IMR-90 (cell line): Measurements from ENCODE around the gene ADD3. TPM values are rescaled to one million over a fixed set of nuclear protein-coding genes. Genes with fewer than 3 reads are reported as not detected.

ENCODE experiments used
- ATAC-seq: fragments of 200-7000 bp; cut with Tn5 transposase; 2 replicates; pipeline ENCODE4 v1.9.1; 2020; ENCODE audit warnings: low read depth, mild to moderate bottlenecking, moderate library complexity
- BruUV-seq: library from RNA; stranded (reverse); fragments of 400-500 nt; replicated peaks from 2 replicates; lab custom pipeline; 2021; lab: Mats Ljungman, UMichigan
- CTCF ChIA-PET: fragments of 300-600 bp; formaldehyde crosslinking; extraction: SDS; loops from one replicate; lab custom pipeline; 2021; ENCODE audit warnings: antibody characterized with exemption; lab: Yijun Ruan, JAX
- POLR2A ChIA-PET: fragments of 300-600 bp; sonication (Branson Sonifier 250); formaldehyde crosslinking; loops from one replicate; lab custom pipeline; 2022; ENCODE audit warnings: antibody characterized with exemption; ENCODE audit not compliant: unreplicated experiment; lab: Charles Lee
- DNase-seq: peaks from one replicate; pipeline ENCODE4 v3.0.0; 2013
- H2AFZ ChIP-seq: replicated peaks from 2 replicates; pipeline ENCODE3; 2013; ENCODE audit warnings: low read length, mild to moderate bottlenecking; ENCODE audit not compliant: poor library complexity
- H2AK5ac ChIP-seq: 2 replicates; pipeline ENCODE4 v1.6.1; 2013; ENCODE audit warnings: low read depth, low read length, inconsistent platforms
- H2AK9ac ChIP-seq: replicated peaks from 2 replicates; pipeline ENCODE3; 2013; ENCODE audit warnings: mild to moderate bottlenecking, low read depth, low read length, moderate library complexity; ENCODE audit not compliant: poor library complexity
- H2BK120ac ChIP-seq: 2 replicates; pipeline ENCODE4 v1.6.1; 2013; ENCODE audit warnings: low read depth, low read length, inconsistent platforms
- H2BK15ac ChIP-seq: 3 replicates; pipeline ENCODE4 v1.6.1; 2013; ENCODE audit warnings: low read depth, low read length, inconsistent platforms
- H2BK20ac ChIP-seq: 2 replicates; pipeline ENCODE4 v1.6.1; 2013; ENCODE audit warnings: low read depth, mild to moderate bottlenecking, inconsistent platforms, low read length, moderate library complexity
- H2BK5ac ChIP-seq: 2 replicates; pipeline ENCODE4 v1.6.1; 2013; ENCODE audit warnings: mild to moderate bottlenecking, low read depth, low read length, inconsistent platforms; ENCODE audit not compliant: poor library complexity, severe bottlenecking
- H3K14ac ChIP-seq: replicated peaks from 2 replicates; pipeline ENCODE4 v1.6.1; 2013; ENCODE audit warnings: low read depth, low read length, inconsistent platforms
- H3K18ac ChIP-seq: 2 replicates; pipeline ENCODE4 v1.6.1; 2013; ENCODE audit warnings: low read depth, low read length, control low read depth
- H3K23ac ChIP-seq: 2 replicates; pipeline ENCODE4 v1.6.1; 2013; ENCODE audit warnings: low read depth, low read length, inconsistent platforms
- H3K27ac ChIP-seq: 2 replicates; pipeline ENCODE4 v1.5.1; 2013; ENCODE audit warnings: mild to moderate bottlenecking, control low read depth, low read length; ENCODE audit not compliant: insufficient read depth
- H3K27me3 ChIP-seq: 2 replicates; pipeline ENCODE4 v1.6.1; 2013; ENCODE audit warnings: low read length; ENCODE audit not compliant: control insufficient read depth, insufficient read depth
- H3K36me3 ChIP-seq: 2 replicates; pipeline ENCODE4 v1.6.1; 2013; ENCODE audit warnings: low read length, mixed read lengths; ENCODE audit not compliant: control insufficient read depth, insufficient read depth
- H3K4ac ChIP-seq: 2 replicates; pipeline ENCODE4 v1.6.1; 2013; ENCODE audit warnings: low read depth, low read length, inconsistent platforms
- H3K4me1 ChIP-seq: 2 replicates; pipeline ENCODE4 v1.6.1; 2013; ENCODE audit warnings: low read length, mixed read lengths; ENCODE audit not compliant: control insufficient read depth, insufficient read depth
- H3K4me2 ChIP-seq: 2 replicates; pipeline ENCODE4 v1.6.1; 2013; ENCODE audit warnings: low read depth, mild to moderate bottlenecking, control low read depth, low read length, moderate library complexity
- H3K4me3 ChIP-seq: 2 replicates; pipeline ENCODE4 v1.5.1; 2013; ENCODE audit warnings: low read depth, mild to moderate bottlenecking, control low read depth, low read length, moderate library complexity; ENCODE audit not compliant: insufficient read depth
- H3K56ac ChIP-seq: 2 replicates; pipeline ENCODE4 v1.6.1; 2013; ENCODE audit warnings: low read length, inconsistent platforms; ENCODE audit not compliant: insufficient read depth; ENCODE audit errors: extremely low read depth
- H3K79me1 ChIP-seq, 2 experiments: 2 replicates each; pipeline ENCODE4 v1.6.1; 2013; ENCODE audit warnings: low read length in 2 of 2, inconsistent platforms in 1 of 2, low read depth in 1 of 2
- H3K9ac ChIP-seq: 2 replicates; pipeline ENCODE4 v1.6.1; 2013; ENCODE audit warnings: low read depth, low read length, control low read depth
- H3K9me1 ChIP-seq: 2 replicates; pipeline ENCODE4 v1.6.1; 2013; ENCODE audit warnings: low read length, inconsistent platforms; ENCODE audit not compliant: insufficient read depth
- H3K9me3 ChIP-seq: 2 replicates; pipeline ENCODE4 v1.6.1; 2013; ENCODE audit warnings: low read length; ENCODE audit not compliant: control insufficient read depth, insufficient read depth
- H4K20me1 ChIP-seq: 2 replicates; pipeline ENCODE4 v1.6.1; 2013; ENCODE audit warnings: low read length, inconsistent platforms; ENCODE audit not compliant: insufficient read depth
- H4K5ac ChIP-seq: 2 replicates; pipeline ENCODE4 v1.6.1; 2013; ENCODE audit warnings: mild to moderate bottlenecking, low read depth, low read length, control low read depth
- H4K8ac ChIP-seq, 2 experiments: 2 replicates each; pipeline ENCODE4 v1.6.1; 2013; ENCODE audit warnings: low read depth in 2 of 2, low read length in 2 of 2, control low read depth in 1 of 2, inconsistent platforms in 1 of 2
- H4K91ac ChIP-seq: 2 replicates; pipeline ENCODE4 v1.6.1; 2013; ENCODE audit warnings: low read depth, low read length, inconsistent platforms; ENCODE audit not compliant: insufficient read depth
- MAZ ChIP-seq: IDR thresholded peaks from 2 replicates; pipeline ENCODE4 v1.6.1; 2012; ENCODE audit warnings: low read depth, mild to moderate bottlenecking, low read length, improper control_type of control experiment, moderate library complexity, borderline replicate concordance
- WGBS, 2 experiments: methylation state at CpG; one replicate each; pipeline versions ENCODE4 v1.1.5 to v1.1.7; 2013; ENCODE audit warnings: missing lambda C conversion rate in 2 of 2; ENCODE audit not compliant: insufficient read length in 1 of 2; ENCODE audit errors: extremely low coverage in 2 of 2; 5-methylcytosine and 5-hydroxymethylcytosine counted together
- dilution Hi-C: fragments of 300-500 bp; cut with HindIII; formaldehyde crosslinking; loops from one replicate; pipeline ENCODE4 v1.14.3; 2018; ENCODE audit warnings: low sequenced_read_pairs; ENCODE audit not compliant: unreplicated experiment
- in situ Hi-C: fragments of 300-500 bp; cut with MboI; formaldehyde crosslinking; loops from 3 replicates; pipeline ENCODE4 v1.14.3; 2019; ENCODE audit warnings: low sequenced_read_pairs, inconsistent platforms, mixed read lengths
- intact Hi-C: fragments of 100-400 bp; cut with micrococcal nuclease; formaldehyde crosslinking; loops from 2 replicates; pipeline ENCODE4 v1.10.0; 2022
- polyA plus RNA-seq, 3 experiments: library from polyadenylated mRNA; depleted of rRNA; stranded (reverse); fragments of >200 nt; gene quantifications; 2 replicates each; pipeline ENCODE4 v1.2.3, GENCODE V29; 2012; ENCODE audit warnings: low replicate concordance in 1 of 3
- total RNA-seq: library from RNA; depleted of rRNA; stranded (reverse); fragments of >200 nt; gene quantifications from 2 replicates; pipeline ENCODE4 v1.2.3, GENCODE V29; 2012

Gene ADD3
- total and polyA plus RNA-seq, 2 of the 4 experiments (the other 2 are of a cell fraction): 138 to 212 TPM

DNA sequence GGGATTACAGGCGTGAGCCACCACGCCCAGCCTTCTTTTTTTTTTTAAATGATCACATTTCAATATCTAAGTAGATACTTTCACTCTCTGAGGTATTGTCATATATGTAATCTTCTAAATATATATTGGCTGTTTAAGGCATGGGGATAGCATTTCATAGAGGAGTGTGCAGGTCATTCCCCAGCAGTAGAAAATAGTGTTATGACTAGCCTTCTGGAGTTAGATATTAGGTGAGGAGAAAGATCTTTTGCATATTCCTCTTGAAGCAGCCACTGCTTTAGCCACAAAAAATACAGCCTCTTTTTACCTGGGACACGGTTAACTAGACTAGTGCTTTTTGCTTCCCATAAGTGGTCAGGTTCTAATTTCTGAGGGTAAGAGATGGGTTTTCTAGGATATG lies 28.9 kb downstream of the ADD3 start:
- Histone ChIP-seq H3K9ac (no peak overlapping the region), H2BK120ac (no peak overlapping the region), H3K4me2 (no peak overlapping the region), H4K5ac (no peak overlapping the region), H3K23ac (no peak overlapping the region), H4K91ac (no peak overlapping the region), H3K36me3 (peaks cover 1% of the 10 kb centered on the region; the same call in 1 of the 2 replicates), H3K79me1 (peaks cover 39 to 66% of the 10 kb centered on the region in 2 experiments), H2AFZ (no peak overlapping the region), H3K56ac (no peak overlapping the region), H3K4ac (no peak overlapping the region), H3K14ac (no peak overlapping the region), H3K9me3 (no peaks in the 10 kb centered on the region), H2BK15ac (no peak overlapping the region), H3K4me3 (no peak overlapping the region), H3K9me1 (peaks cover 9% of the 10 kb centered on the region), H3K27me3 (no peaks in the 10 kb centered on the region), H3K18ac (no peak overlapping the region), H2AK5ac (no peak overlapping the region), H4K20me1 (peaks cover 25% of the 10 kb centered on the region; the same call in 1 of the 2 replicates), H2BK5ac (no peak overlapping the region), H2AK9ac (no peak overlapping the region), H2BK20ac (no peak overlapping the region), H4K8ac (no peak overlapping the region), H3K27ac (no peak overlapping the region), H3K4me1 (peaks cover 7% of the 10 kb centered on the region)
- ATAC-seq (no peak), DNase-seq (no peak)
- no TSS peak for BruUV-seq
- no CpG with 5 or more reads among the region's 3 CpGs for WGBS, 2 experiments
- no peak for TF ChIP-seq MAZ
- dilution Hi-C loops (no loop called here), intact Hi-C loops (no loop called here), in situ Hi-C loops (no loop called here)
- CTCF ChIA-PET: no interaction called here
- POLR2A ChIA-PET: no interaction called here
